HTERT RPE-1 (cell line): Measurements from ENCODE around the gene ARHGEF28.

Experiments used
- in situ Hi-C: fragments of 300-500 bp; cut with MboI; formaldehyde crosslinking; loops from 4 replicates; pipeline ENCODE4 v1.14.3; 2020; ENCODE audit warnings: low sequenced_read_pairs

The ARHGEF28 gene

GRCh38 chr5:73625944-73626811 lies at the start of gene ARHGEF28:
ARHGEF28 (plus strand) TSS chr5:73626196; CDS start chr5:73684852, 58,656 bp downstream.
- in situ Hi-C loops = no loop called here

- in situ Hi-C loops = loop anchor here (25.0 kb wide), 1 partner anchor 205 kb away; no protein-coding TSS in a partner anchor
These were observed 43.5 kb upstream of the ARHGEF28 start for GRCh38 chr5:73582285-73583145.

- in situ Hi-C loops = loop anchor here (25.0 kb wide), 1 partner anchor 199 kb away; no protein-coding TSS in a partner anchor
These were observed 38.1 kb upstream of the ARHGEF28 start for GRCh38 chr5:73587923-73588322.

- in situ Hi-C loops = loop anchor here (25.0 kb wide), 1 partner anchor 196 kb away; no protein-coding TSS in a partner anchor
These were observed 34.8 kb upstream of the ARHGEF28 start for GRCh38 chr5:73591102-73591695.

GRCh38 chr5:73591698-73592501 lies 34.1 kb upstream of the ARHGEF28 start:
- in situ Hi-C loops = loop anchor here (25.0 kb wide), 1 partner anchor 195 kb away; no protein-coding TSS in a partner anchor

- in situ Hi-C loops = loop anchor here (25.0 kb wide), 1 partner anchor 195 kb away; no protein-coding TSS in a partner anchor
These were observed 33.4 kb upstream of the ARHGEF28 start for GRCh38 chr5:73592551-73592950.

- in situ Hi-C loops = loop anchor here (25.0 kb wide), 1 partner anchor 190 kb away; no protein-coding TSS in a partner anchor
These were observed 29.2 kb upstream of the ARHGEF28 start for GRCh38 chr5:73596705-73597328.

GRCh38 chr5:73599380-73599779 lies 26.6 kb upstream of the ARHGEF28 start:
- in situ Hi-C loops = loop anchor here (25.0 kb wide), 1 partner anchor 188 kb away; no protein-coding TSS in a partner anchor

GRCh38 chr5:73603998-73604397 lies 22.0 kb upstream of the ARHGEF28 start:
- in situ Hi-C loops = no loop called here

- in situ Hi-C loops = no loop called here
These were observed 20.5 kb upstream of the ARHGEF28 start for GRCh38 chr5:73605223-73606087.

GRCh38 chr5:73606206-73606753 lies 19.7 kb upstream of the ARHGEF28 start:
- in situ Hi-C loops = no loop called here

GRCh38 chr5:73607228-73607627 lies 18.8 kb upstream of the ARHGEF28 start:
- in situ Hi-C loops = no loop called here

GRCh38 chr5:73612799-73613198 lies 13.2 kb upstream of the ARHGEF28 start:
- in situ Hi-C loops = no loop called here

- in situ Hi-C loops = no loop called here
These were observed 10.9 kb upstream of the ARHGEF28 start for GRCh38 chr5:73615085-73615484.

GRCh38 chr5:73615947-73616346 lies 10.0 kb upstream of the ARHGEF28 start:
- in situ Hi-C loops = no loop called here

GRCh38 chr5:73617510-73618279 lies 8.3 kb upstream of the ARHGEF28 start:
- in situ Hi-C loops = no loop called here

GRCh38 chr5:73619606-73620333 lies 6.2 kb upstream of the ARHGEF28 start:
- in situ Hi-C loops = no loop called here
